Muscle of back (tissue), 11 donors: Measurements from ENCODE around the gene CLASRP. TPM values are rescaled to one million over a fixed set of nuclear protein-coding genes. Genes with fewer than 3 reads are reported as not detected.
A peak's percentile ranks its signal among the peaks of the same experiment; 100 is the strongest.

Experiments
- DNase-seq, 3 donors: peaks; one replicate each; pipeline versions ENCODE4 v3.0.0 to v3.0.0-alpha.2; 2013
- polyA plus RNA-seq, 10 donors: library from polyadenylated mRNA; unstranded; fragments of 120-200 nt; gene quantifications; one replicate each; pipeline ENCODE4 v1.2.1, GENCODE V29; 2013; ENCODE audit not compliant: insufficient read length in 10 of 10

CLASRP gene
- polyA plus RNA-seq, 10 donors: 34.6 to 69.2 (median 44.1) TPM

DNA sequence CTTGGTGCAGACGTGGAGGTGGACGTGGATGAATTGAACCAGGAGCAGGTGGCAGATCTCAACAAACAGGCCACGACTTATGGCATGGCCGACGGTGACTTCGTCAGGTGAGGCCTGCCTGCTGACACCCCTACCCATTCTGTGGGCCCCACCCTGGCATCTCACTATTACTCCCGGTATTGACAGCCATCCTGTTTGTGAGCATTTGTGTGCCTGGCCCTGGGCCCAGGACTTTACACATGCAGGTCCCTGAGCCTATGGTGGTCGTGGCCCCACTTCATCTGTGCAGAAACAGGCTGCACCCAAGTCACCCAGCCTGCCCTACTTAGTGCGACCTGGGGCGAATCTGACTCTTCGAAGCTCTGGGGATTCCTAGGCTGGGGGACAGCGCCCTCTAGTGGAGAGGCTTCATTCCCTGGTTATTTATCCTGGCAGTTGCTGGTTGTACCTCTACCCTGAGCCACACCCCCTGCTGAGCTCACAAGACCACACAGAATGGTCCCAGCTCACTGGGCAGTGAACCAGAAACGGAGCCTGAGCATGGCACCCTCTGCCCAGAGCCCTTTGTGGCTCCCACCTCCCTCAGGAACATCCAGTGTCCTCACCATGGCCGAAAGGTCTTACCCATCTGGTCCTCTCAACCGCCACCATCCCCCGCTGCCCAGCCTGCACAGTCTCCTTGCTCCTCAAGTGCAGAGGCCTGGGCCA, 20.6 kb downstream of the CLASRP start:
- DNase-seq: peak; percentile 39 to 60 (median 48)

DNA sequence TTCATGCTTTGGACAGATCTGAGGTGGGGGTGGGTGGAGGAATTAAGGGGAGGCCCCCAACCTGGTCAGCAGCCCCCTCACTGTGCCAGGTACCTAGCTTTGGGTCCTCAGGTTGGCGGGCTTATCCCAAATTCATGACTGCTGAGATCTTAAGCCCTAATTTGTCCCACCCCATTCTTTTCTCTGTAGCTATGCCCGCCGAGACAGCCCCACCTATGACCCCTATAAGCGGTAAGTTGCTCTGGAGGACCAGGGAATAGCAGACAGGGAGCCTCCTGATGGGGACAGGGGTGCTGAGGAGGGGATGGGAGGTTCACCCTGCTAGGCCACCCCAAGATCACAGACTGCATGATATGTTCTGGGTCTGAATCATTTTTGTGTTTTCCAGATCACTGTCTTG, 23.1 kb downstream of the CLASRP start:
- no peak for DNase-seq

DNA sequence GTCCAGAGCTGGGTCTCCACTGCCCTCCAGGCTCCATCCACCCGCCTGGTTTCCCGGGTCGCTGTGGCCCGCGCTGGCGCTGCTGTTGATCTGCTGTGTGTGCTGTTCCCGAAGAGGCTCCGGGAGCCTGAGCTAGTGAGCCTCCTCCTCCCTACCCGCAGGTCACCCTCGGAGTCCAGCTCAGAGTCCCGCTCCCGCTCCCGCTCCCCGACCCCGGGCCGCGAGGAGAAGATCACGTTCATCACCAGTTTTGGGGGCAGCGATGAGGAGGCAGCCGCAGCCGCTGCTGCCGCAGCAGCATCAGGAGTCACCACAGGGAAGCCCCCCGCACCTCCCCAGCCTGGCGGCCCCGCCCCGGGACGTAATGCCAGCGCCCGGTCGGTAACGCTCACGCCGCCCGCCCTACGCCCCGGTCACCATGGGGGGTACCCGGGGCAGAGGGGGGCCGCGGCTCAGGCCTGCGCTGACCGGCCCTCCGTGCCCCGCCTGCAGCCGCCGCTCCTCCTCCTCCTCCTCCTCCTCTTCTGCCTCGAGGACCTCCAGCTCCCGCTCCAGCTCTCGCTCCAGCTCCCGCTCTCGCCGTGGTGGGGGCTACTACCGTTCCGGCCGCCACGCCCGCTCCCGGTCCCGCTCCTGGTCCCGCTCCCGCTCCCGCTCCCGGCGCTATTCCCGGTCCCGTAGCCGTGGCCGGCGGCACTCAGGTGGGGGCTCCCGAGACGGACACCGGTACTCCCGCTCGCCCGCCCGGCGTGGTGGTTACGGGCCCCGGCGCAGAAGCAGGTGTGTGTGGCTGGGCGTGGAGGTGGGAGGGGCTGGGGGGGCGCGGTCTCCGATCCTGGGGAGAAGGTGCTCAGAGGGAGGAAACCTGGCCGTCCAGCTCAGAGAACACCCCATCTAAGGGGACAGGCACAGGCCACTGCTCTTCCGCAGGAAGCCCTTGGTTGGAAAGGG, 25.3 kb downstream of the CLASRP start:
- no peak for DNase-seq

DNA sequence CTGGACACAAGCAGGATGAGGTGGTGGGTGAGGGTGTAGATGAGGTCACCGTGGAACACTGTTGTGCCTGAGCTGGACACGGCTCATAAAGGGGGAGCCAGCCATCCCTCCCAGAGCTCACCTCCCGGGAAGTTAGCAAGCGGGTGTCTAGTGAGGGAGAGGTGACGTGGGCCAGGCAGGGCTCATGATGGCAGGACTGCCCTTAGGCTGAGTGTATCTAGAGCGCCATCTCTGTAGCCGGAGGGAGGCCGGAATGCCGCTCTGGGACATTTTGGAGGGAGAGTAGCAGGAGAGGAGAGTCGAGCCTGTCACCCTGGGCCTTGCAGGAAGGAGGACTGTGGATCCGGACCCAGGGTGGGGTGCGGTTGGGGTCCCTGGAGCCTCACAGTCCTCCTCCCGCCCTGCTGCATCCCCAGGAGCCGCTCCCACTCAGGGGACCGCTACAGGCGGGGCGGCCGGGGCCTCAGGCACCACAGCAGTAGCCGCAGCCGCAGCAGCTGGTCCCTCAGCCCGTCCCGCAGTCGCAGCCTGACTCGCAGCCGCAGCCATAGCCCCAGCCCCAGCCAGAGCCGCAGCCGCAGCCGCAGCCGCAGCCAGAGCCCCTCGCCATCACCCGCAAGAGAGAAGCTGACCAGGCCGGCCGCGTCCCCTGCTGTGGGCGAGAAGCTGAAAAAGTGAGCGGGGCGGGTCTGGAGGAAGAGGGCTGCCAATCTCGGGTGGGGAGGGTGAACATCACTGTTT, 28.2 kb downstream of the CLASRP start:
- DNase-seq: no peak

DNA sequence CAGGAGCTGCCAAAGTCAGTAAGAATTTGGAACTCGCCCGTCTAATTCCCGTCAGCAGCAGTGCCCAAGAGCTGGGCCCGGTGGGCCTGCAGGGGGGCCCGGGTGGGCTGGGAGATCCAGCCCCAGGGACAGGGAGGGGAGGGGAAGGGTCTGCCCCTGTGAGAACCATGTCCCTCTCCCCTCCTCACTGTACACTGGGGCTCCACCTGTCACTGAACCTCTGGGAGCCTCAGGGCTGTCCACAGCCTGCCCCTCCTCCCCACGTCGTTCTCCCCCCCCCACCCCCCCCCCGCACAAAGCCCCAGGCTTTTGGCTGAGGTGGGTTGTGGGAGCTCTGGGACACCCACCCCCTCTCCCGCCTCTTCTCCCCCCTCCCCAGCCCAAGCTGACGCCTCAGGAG, 29.2 kb downstream of the CLASRP start:
- no peak for DNase-seq

DNA sequence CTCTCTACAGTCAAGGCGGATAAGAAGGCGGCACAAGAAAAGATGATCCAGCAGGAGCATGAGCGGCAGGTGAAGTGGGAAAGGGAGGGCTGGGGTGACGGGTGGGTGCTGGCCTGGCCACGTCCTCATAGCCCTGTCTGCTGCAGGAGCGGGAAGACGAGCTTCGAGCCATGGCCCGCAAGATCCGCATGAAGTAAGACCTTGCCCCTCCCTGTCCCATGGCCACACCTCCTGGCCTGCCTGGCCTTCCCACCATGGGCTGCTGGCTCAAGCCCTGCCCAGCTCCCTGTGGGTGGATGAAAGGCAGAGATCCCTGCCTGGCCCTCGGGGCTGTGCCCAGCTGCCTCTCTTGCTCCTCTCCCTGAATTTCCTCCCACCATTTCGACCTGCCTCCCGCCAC, 30.2 kb downstream of the CLASRP start:
- DNase-seq: no peak

DNA sequence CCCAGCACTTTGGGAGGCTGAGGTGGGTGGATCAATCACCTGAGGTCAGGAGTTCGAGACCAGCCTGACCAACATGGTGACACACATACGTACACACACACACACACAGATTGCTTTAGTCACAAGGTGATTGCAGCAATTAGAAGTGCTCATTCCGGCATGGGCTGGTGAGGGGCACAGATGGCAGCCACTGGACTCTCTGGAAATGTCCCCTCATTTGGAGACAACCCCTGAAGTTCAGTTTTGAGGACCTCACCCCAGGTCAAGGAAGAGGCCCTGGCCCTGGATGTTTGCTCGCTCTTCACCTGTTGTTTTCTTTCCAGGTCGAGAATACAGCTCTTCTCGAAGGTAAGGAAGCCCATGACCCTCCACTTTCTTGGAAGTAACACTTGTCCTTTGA, 31.4 kb downstream of the CLASRP start:
- no peak for DNase-seq

DNA sequence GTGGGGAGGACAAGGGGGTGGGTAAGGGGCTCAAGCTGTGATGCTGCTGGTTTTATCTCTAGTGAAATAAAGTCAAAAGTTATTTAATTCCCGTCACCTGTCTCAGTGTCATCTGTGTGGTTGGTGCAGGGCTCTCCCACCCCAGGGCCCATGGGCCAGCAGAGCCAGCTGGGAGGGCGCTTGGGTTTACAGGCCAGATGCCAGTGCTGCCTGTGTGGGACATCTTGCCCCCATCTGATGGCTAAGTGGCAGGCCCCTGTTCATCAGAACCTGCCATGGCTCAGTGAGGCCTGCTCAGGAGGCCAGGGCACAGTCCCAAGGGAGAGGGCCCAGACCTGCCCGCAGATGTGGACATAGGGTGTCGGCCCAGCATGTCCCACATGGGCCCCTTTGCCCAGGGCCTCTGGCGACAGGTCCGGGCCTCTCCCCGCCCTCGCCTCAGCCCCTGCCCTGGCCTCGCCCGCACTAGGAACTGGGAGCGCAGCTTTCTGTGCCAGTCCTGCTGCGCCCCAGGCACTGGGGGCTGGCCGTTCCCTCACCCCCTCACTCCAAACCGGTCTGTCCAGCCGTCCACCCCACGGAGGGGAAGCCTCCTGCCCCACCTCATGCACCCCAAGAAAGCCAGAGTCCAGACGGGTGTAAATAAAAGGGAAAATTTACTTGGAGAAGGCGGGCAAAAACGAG, 32.2 kb downstream of the CLASRP start:
- DNase-seq: no peak

DNA sequence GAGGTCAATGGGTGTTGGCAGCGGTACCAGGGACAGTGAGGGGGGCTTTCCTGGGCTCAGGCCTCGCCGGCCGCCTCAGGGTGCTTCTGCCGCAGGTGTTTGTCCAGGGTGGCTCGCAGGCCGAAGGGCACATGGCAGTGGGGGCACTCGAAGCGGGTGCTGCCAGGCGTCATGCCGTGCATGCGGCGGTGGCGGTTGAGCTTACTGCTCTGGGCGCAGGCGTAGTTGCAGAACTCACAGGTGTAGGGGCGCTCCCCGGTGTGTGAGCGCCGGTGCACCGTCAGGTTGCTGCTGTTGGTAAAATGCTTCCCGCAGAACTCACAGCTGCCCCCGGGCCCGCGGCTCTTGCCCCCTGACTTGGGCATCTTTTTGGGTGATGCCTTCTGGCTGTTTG, 32.7 kb downstream of the CLASRP start:
- DNase-seq: no peak

DNA sequence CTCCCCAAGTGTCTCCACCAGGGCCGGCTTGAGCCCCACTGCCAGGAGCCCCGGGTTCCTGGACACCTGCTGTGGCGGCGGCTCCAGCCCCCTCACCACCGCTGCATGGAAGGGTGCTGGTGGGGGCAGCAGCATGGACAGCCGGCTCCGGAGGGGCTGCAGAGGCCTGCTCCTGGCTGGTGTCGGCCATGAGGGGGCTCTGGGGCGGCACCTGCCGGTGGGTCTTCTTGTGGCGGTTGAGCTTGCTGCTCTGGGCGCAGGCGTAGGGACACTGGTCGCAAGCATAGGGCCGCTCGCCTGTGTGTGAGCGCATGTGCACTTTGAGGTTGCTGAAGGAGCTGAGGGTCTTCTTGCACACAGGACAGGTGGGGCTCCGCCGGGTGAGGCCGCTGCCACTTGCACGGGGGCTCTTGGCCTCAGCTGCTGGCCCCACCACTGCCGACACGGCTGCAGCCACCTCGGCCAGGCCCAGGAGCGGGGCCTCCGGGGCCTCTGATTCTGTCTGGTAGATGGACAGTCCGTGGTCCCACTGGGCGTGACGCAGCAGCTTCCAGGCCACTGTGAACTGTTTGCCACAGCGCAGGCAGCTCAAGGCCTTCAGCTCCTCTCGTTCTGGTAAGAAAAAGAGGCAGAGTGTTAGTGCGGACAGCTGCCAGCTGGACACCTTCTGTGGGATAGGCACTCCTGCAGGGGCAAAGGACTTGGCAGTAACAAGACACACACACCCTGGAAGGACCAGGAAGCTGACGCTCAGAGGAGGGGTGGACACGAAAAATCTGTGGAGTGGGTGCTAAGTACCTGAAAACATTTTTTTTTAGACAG, 33.3 kb downstream of the CLASRP start:
- DNase-seq: no peak

DNA sequence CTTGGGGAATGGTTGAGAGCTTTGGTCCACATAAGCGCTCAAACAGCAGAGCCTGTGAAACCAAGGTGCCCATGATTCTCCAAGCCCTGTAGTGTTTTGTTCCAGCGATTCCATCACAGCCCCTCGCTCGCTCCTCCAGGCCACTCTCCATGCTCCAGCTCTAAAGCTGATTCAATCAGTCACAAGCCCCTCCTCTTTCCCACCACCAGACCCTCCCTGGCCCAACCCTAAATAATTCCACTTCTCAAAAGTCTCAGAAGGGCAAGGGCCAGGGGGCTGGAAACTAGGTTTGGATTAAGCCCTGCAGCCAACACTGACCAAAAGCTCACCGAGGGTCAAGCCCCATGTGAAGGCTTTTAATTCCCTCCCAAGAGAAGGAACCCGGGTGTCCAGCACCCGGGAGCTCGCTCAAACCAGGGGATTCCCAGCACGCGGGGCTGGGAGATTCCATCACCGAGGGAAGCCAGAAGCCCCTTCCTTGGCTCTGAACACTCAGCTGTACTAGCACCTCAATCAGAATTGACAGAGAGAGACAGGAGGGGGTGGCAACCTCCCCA, 36.0 kb downstream of the CLASRP start:
- DNase-seq: no peak

DNA sequence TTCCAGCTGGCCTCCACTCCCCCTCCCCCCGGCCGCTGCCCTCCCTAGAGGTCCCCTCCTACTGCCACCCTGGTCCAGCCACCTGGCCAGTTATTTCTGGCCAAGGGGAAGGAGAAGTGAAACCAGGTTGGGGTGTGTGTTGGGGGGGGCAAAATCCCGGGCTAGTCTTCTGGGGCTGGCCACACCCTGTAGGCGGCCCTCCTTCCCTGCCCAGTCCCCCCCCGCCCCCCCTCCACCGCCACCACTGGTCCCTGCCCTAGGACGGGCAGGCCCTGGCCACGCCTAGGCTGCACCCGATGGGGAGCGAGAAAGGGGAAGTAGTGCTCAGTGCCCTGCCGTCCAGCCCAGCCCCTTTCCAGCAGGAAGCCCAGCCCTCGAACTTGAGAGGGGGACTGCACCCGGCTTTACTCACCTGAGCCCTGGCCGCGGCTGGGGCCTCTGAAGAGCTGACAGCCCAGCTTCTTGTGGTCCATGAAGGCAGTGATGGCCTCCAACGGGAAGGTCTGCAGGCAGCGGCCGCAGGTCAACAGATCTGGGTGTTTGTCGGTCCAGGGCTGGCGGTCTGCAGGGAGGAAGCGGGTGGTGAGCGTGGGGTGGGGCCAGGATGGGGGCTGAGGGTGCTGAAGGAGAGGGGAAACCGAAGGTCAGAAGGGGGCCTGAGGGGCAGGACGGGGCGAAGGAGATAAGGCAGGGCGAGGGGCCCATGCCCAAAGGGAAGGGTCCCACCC, 36.6 kb downstream of the CLASRP start:
- DNase-seq: peak in 1 of 3 donors; percentile 61

DNA sequence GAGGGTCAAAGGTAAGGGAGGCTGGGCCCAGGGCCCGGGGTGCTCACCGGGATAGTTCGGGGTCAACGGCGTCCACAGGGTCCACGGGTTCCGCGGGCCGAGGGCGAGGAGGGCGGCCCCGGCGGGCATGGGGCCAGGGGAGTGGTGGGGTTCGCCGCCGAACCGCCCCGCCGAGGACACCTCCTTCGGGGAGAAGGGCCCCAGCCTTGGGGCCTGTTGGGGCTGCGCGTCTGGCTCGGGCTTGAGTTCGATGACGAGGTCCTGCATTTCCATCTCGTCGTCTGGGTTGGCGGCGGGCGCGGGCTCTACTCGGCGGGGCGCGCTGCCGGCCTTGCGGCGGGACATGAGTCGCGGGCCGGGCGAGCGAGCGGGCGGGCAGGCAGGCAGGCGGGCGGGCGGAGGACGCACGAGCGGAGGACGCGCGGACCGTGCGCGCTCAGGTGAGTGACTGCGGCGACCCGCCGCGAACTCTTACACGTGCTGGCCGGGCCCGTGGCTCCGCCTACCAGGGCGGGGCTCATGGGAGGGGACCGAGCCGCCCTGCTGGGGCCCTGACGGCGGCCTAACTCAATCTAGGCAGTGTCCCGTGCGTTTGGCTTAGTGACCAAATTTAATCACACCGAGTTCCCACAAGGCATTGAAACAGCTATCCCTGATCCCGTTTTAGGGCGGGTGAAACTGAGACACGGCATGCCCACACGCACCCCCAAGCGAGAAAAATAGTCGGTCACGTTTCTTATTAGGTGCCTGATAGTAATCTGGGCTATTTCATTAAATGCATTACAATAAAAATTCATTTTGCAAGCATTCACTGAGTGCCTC, 37.4 kb downstream of the CLASRP start, which contains the start of gene ZNF296:
TSS of gene ZNF296 (minus strand) at position 450 of the 822 bp plus-strand sequence. CDS start at position 345, 105 bp downstream.
- DNase-seq: peak in 1 of 3 donors; percentile 70

DNA sequence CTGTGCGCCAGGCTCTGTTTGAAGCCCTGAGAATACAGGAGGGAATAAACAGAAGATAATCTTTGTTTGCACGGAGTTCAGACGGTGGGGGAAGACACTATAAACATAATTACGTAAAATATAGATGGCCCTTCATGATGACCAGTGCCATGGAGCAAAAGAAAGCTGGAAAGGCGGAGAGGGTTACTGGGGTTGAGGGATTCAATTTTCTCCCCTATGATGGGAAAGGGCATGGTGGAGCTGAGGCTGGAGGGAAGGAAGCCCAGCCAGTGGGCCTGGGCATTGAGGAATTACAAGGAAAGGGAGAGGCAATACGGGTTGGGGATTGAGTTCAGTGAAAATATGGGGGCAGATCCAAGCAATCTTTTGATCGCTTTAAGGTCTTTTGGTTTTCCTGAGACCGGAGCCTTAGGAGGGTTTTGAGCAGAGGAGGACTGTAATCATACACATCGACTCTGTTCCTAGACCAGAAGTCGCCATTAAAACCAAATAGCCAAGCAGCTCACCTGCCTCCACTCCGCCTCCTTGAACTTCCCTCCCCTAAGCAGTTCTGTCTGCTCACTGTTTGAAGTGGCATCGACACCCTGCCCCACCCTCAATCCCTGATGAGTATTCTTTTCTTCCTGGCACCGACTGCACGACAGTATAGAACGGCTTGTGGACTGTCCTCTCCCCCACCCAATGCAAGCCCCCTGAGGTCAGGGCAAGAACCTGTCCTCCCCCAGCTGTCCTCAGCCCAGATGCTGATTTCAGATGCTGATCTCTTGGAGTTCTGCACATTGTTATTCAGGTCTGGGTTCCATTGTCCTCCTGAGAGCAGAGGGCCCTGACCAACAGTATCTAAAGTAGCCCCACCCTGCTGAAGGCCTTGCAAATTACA, 38.2 kb downstream of the CLASRP start:
- no peak for DNase-seq

DNA sequence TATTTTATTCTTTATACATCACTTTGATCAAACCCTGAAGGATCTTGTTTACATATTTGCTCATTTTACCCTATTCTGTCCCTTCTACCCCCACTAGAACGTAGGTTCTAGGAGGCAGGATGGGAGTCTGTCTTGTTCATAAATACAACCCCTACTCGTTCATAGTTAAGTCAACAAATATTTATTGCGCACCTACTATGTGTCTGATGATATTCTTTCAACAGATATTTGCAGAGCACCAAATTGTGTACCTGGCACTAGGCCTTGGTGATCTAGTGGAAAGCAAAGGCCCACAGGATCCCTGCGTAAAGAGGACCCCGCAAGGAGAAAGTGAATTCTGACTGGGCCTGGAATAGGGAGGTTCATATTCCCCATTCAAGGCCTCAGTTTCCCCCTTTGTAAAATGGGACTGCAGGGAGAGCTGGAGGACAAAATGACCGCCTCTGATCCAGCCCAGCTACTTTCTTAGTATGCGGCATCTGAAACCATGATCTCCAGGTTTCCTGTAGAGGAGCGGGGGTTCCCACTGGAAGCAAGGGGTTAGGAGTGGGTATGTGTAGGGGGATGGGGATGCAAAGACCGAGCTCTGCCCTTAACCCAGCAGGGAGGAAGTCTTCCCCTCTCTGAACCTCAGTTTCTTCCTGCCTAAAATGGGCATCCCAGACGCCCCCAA, 39.7 kb downstream of the CLASRP start:
- no peak for DNase-seq

DNA sequence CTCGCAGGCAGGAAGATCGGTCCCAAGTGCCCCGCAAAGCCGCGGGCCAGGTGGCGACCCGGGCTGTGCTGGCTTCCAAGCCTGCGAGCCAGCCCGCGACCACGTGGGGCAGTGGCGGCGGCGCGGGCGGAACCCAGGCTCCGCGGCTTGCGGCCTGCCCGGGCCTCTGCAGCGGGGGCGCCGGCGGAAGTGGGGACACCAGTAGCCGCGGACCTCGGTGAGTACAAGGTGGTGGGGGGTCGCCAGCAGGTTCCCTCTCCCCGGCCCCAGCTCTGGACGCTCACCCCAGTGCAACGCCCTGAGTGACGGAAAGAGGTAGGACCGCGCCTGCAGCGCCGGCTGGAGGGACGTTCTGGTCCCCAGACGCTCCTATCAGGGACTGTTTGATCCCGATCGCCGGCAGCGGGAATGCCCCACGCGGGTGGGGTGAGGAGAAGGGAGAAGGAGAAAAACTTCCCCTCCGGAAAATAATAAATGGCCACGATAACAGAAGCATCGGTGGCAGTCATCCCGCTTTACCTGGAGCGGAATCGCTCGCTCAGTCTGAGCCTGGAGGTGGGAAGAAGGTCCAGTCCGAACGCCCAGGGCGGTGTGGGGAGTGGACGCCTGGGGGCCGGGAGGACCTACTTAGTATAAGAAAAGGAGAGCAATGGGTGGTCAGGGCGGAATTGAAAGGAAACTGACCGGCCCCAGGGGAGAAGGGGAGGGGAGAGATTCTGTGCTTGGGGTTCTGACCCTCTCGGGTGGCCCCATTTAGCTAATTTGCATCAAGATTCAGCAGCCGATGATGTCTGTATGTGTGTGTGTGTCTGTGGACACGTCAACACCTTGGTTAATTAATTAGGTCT, 40.4 kb downstream of the CLASRP start, which contains the start of gene GEMIN7:
TSS of gene GEMIN7 (plus strand) at position 198 of the 848 bp plus-strand sequence. CDS start 10,855 bp downstream, outside the sequence.
- peak in 2 of 3 donors; percentile 69 to 90 for DNase-seq
